MM.1S (cell line): ENCODE results near the gene TCHH.

ENCODE experiments used
- DNase-seq: peaks from one replicate; pipeline ENCODE4 v3.0.0-alpha.2; 2015
- H2AFZ ChIP-seq: fragments of 300-600 bp; sonication (generic); 2 replicates; pipeline ENCODE4 v1.6.0; 2016; ENCODE audit warnings: antibody characterized with exemption, low read length
- H3F3A ChIP-seq: fragments of 300-600 bp; sonication (generic); 2 replicates; pipeline ENCODE4 v1.6.1; 2016; ENCODE audit warnings: mild to moderate bottlenecking, antibody characterized with exemption, low read length, moderate library complexity, mixed read lengths; ENCODE audit not compliant: insufficient read depth
- H3K27ac ChIP-seq: fragments of 300-600 bp; sonication (generic); 2 replicates; pipeline ENCODE4 v1.5.1; 2016; ENCODE audit warnings: mild to moderate bottlenecking, low read length
- H3K27me3 ChIP-seq: fragments of 300-600 bp; sonication (generic); replicated peaks from 2 replicates; pipeline ENCODE4 v1.6.0; 2016; ENCODE audit warnings: low read length; ENCODE audit not compliant: insufficient read depth
- H3K36me3 ChIP-seq: fragments of 300-600 bp; sonication (generic); replicated peaks from 2 replicates; pipeline ENCODE4 v1.6.1; 2016; ENCODE audit warnings: mild to moderate bottlenecking, low read length, mixed read lengths; ENCODE audit not compliant: insufficient read depth
- H3K4me1 ChIP-seq: fragments of 300-600 bp; sonication (generic); 2 replicates; pipeline ENCODE4 v1.6.1; 2016; ENCODE audit warnings: low read length, mixed read lengths
- H3K4me2 ChIP-seq: fragments of 300-600 bp; sonication (generic); 2 replicates; pipeline ENCODE4 v1.6.0; 2016; ENCODE audit warnings: low read depth, low read length
- H3K4me3 ChIP-seq: fragments of 300-600 bp; sonication (generic); 2 replicates; pipeline ENCODE4 v1.5.1; 2016; ENCODE audit warnings: low read length, mixed read lengths
- H3K79me2 ChIP-seq: fragments of 300-600 bp; sonication (generic); 2 replicates; pipeline ENCODE4 v1.6.1; 2016; ENCODE audit warnings: mixed run types, low read length, mixed read lengths
- H3K9ac ChIP-seq: fragments of 300-600 bp; sonication (generic); 2 replicates; pipeline ENCODE4 v1.6.1; 2016; ENCODE audit warnings: low read length, mixed read lengths
- H3K9me2 ChIP-seq: fragments of 300-600 bp; sonication (generic); replicated peaks from 2 replicates; pipeline ENCODE4 v1.6.1; 2016; ENCODE audit warnings: mild to moderate bottlenecking, low read length, mixed read lengths; ENCODE audit not compliant: insufficient read depth
- H3K9me3 ChIP-seq: fragments of 300-600 bp; sonication (generic); replicated peaks from 2 replicates; pipeline ENCODE4 v1.6.1; 2016; ENCODE audit warnings: mild to moderate bottlenecking, low read length, mixed read lengths; ENCODE audit not compliant: insufficient read depth
- H4K20me1 ChIP-seq: fragments of 300-600 bp; sonication (generic); 2 replicates; pipeline ENCODE4 v1.6.1; 2016; ENCODE audit warnings: mild to moderate bottlenecking, low read length, moderate library complexity, mixed read lengths; ENCODE audit not compliant: insufficient read depth
- CTCF ChIP-seq: fragments of 300-600 bp; sonication (generic); IDR thresholded peaks from 2 replicates; pipeline ENCODE4 v1.5.1; 2016; ENCODE audit warnings: antibody characterized with exemption, low read length, mixed read lengths
- EZH2 ChIP-seq: fragments of 300-600 bp; sonication (generic); optimal IDR thresholded peaks from 2 replicates; pipeline ENCODE3; 2017; ENCODE audit warnings: low read depth, mild to moderate bottlenecking, antibody characterized with exemption, low read length, mixed read lengths
- EZH2phosphoT487 ChIP-seq: fragments of 300-600 bp; sonication (generic); IDR thresholded peaks from 2 replicates; pipeline ENCODE4 v1.6.1; 2018; ENCODE audit warnings: antibody characterized with exemption, low read length

The TCHH gene

GRCh38 chr1:152078831-152079441 lies 36.3 kb downstream of the TCHH start:
- Histone ChIP-seq H3K27ac (no peak overlapping the region), H3K4me1 (no peaks in the 10 kb centered on the region), H2AFZ (no peak overlapping the region), H3K9ac (no peak overlapping the region), H3K27me3 (no peaks in the 10 kb centered on the region), H3K4me2 (no peak overlapping the region), H3K9me3 (no peaks in the 10 kb centered on the region), H3K9me2 (no peaks in the 10 kb centered on the region), H3K36me3 (no peaks in the 10 kb centered on the region), H4K20me1 (no peaks in the 10 kb centered on the region), H3K79me2 (no peaks in the 10 kb centered on the region), H3F3A (no peaks in the 10 kb centered on the region), H3K4me3 (no peak overlapping the region)
- no peak for DNase-seq
- TF ChIP-seq CTCF = no peak
- no peak for TF ChIP-seq EZH2
- no peak for TF ChIP-seq EZH2phosphoT487

- no peaks in the 10 kb centered on the region for H3K36me3 ChIP-seq
- TF ChIP-seq CTCF (no peak), EZH2phosphoT487 (no peak), EZH2 (no peak)
- H3K4me3 ChIP-seq = no peak overlapping the region
- DNase-seq = no peak
- H3K4me2 ChIP-seq = no peak overlapping the region
- H4K20me1 ChIP-seq = no peaks in the 10 kb centered on the region
- no peaks in the 10 kb centered on the region for H3K9me3 ChIP-seq
- no peak overlapping the region for H2AFZ ChIP-seq
- no peaks in the 10 kb centered on the region for H3K79me2 ChIP-seq
- H3K9ac ChIP-seq = no peak overlapping the region
- H3F3A ChIP-seq = no peaks in the 10 kb centered on the region
- no peaks in the 10 kb centered on the region for H3K27me3 ChIP-seq
- H3K27ac ChIP-seq = no peak overlapping the region
- H3K4me1 ChIP-seq = no peaks in the 10 kb centered on the region
- no peaks in the 10 kb centered on the region for H3K9me2 ChIP-seq
Observed at GRCh38 chr1:152072311-152072710, 42.9 kb downstream of the TCHH start.

GRCh38 chr1:152071123-152071522 lies 44.1 kb downstream of the TCHH start:
- no peaks in the 10 kb centered on the region for H3K27me3 ChIP-seq
- TF ChIP-seq EZH2 = no peak
- TF ChIP-seq CTCF = no peak
- no peak for TF ChIP-seq EZH2phosphoT487
- no peaks in the 10 kb centered on the region for H3K36me3 ChIP-seq
- no peak for DNase-seq
- no peak overlapping the region for H2AFZ ChIP-seq
- H3F3A ChIP-seq = no peaks in the 10 kb centered on the region
- H3K9ac ChIP-seq = no peak overlapping the region
- H3K4me1 ChIP-seq = no peaks in the 10 kb centered on the region
- no peak overlapping the region for H3K4me2 ChIP-seq
- H4K20me1 ChIP-seq = no peaks in the 10 kb centered on the region
- no peaks in the 10 kb centered on the region for H3K79me2 ChIP-seq
- no peaks in the 10 kb centered on the region for H3K9me3 ChIP-seq
- H3K9me2 ChIP-seq = no peaks in the 10 kb centered on the region
- H3K27ac ChIP-seq = no peak overlapping the region
- no peak overlapping the region for H3K4me3 ChIP-seq
